HG02973 (cell line): ENCODE measurements around the gene NRP1.

Source experiments
- ATAC-seq: cut with Tn5 transposase; IDR thresholded peaks from one replicate; pipeline ENCODE4 v1.9.1; 2021; ENCODE audit warnings: moderate library complexity; ENCODE audit not compliant: unreplicated experiment

The NRP1 gene

GRCh38 chr10:33267708-33268107 is 66.8 kb downstream of the NRP1 start:
- ATAC-seq = no peak

GRCh38 chr10:33265621-33266020 is 68.8 kb downstream of the NRP1 start:
- no peak for ATAC-seq

DNA sequence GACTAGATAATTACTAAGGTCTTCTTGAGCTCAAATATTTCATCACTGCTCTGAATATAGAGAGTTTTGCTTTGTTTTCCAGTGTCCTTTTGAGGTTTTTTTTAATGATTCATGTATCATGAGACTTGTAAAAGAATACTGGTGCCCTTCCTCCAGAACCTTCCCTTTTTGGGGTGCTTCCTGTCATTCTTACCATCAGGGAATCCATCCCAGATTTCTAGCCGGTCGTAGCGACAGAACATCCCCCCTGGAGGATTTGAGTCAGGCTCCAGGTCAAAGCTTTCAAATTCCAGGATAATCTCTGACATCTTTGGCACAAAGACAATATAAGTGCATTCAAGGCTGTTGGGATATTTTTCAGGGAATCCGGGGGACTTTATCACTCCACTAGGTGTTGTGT is 71.0 kb downstream of the NRP1 start:
- no peak for ATAC-seq

DNA sequence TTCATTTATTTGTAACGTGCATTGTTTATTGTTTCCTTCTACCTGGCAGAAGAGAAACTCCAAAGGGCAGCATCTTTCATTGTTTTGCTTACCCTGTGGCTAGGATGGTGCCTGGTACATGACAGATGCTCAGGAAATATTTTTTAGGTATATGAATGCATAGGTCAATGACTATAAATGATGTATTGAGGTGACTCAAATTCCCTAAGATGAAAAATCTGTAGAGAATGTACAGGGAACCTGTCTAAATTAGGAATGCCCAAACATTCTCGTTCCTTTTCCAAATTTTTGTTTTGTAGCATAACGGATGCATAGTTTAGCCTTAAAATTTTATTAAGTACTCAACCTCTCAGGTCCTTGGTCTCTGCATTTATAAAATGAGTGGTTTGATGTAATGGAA is 71.6 kb downstream of the NRP1 start:
- ATAC-seq = no peak

DNA sequence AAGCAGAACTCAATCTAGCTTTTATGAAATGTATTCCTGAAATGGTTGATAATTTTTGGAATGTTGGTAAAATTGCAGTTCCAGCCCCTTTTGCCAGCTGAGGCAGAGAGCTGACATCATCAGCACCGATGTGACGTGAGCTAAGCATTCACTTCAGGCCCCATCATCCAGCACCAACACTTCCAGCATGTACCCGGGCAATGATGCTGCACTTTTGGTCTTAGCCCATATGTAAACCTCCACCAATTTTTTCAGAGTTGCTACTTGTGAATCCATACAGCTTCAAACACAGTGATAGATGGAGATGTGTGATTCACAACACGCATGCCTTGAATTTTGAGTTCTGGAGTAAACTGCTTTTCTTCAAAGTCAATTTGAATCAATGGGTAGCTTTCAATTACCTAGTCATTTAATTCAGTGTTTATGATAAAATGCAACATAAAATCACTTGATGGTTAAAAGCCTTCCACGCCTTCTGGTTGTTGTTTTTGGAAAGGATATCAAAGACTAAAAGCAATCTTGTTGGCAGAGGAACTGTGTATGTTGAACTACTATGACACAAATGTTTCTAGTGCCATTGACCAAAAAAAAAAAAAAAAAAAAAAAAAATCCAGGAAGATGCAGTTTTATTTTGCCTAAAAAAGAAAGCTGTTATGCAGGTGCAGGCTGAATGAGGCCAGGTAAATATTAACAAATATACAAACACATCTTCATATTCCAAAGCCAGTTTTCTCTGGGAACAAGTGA is 73.9 kb downstream of the NRP1 start:
- ATAC-seq = no peak

DNA sequence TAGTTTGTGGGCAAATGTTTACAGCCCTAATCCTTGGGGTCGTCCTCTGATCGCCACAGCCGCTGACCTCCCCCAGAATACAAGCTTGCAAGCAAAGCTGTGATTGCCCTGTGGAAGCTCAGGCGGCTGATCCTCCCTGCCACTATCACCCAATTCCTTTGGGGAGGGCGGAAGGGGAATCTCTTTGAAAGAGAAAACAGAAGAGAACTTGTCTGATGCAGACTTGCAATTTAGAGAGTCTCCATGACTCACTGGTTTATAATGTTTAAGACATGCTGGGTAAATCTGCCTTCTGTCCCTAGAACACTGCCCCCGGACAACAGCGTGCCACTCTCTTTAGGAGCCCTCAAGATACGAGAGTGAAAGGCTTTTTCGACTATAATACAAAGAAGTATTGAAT is 75.5 kb downstream of the NRP1 start:
- no peak for ATAC-seq

DNA sequence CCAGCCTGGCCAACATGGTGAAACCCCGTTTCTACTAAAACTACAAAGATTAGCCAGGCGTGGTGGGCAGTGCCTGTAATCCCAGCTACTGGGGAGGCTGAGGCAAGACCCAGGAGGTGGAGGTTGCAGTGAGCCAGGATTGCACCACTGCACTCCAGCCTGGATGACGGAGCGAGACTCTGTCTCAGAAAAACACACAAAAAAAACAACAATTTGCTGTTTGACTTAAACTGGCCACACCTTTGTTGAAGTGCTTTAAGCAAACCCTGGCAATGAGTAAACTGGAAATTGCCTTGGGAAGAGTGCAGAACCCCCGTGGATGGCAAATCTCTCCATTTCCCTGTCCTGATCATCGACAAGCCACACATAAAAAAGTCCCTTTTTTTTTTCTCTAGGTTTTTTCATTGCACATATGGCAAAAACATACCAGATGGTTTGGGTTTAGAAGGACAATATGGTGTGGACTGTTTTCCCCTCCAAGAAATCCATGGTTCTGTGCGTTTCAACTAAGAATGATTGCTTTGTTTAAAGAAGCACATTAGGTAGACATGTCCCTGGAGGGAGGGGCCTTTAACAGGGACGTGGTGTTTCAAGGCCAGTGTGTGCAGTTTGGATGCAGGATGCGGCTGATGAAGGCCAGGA is 76.9 kb downstream of the NRP1 start:
- no peak for ATAC-seq

DNA sequence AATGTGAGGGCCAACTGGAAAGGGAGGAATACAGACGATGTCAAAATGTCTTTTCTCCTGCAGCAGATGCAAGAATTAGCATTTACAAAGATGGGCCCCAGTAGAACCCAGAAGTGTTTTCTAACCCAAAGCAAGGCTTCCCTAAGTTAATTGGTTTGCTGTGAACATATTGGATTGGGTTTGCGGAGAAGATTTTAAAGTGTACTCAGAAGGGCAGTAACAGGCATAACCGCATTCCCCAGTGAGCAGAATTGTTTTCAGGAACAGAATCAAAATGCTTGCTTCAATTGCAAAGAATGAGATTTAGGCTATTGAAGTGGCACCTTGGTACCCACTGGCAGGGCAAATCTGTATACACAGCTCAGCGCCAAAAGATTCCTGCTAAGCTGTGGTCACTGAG is 78.0 kb downstream of the NRP1 start:
- ATAC-seq = no peak

- no peak for ATAC-seq
These were observed 79.8 kb downstream of the NRP1 start for GRCh38 chr10:33254556-33255160.

- ATAC-seq = no peak
These were observed 81.1 kb downstream of the NRP1 start for GRCh38 chr10:33253411-33253810.

DNA sequence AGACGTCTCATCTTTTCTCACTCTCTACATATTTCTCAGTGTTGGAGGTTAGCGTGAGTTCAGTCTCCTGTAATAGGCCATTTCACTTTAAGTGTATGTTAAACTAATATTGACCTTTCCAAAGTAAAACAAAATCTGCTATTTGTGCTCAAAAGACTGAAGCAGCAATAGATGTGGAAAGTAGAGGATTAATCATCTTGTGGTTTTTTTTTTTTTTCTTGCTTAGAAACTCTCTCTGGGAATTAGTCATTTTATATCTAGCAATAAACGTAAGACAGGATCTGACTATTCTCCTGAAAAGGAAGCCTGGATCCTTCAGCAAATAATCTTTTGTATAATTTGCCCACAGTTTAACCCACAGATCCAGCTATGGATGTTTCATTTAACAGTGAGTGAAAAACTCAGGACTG is 81.7 kb downstream of the NRP1 start:
- ATAC-seq = no peak

DNA sequence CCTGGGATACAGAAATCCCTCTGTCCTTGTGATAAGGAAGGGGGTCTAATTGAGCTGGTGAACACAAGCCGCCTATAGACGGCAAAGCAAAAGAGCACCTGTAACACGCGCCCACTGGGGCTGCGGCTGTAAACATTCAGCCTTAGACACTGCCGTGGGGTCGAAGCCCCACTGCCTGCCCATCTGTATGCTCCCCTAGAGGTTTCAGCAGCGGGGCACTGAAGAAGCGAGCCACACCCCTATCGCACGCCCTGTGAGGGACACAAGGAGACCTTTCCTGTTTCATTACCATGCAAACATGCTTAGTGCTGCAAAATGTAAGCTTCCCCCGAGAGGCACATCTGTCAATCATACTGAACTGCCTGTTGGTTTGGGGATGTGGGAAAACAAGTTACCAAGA is 82.1 kb downstream of the NRP1 start:
- no peak for ATAC-seq

GRCh38 chr10:33249659-33250345 is 84.7 kb downstream of the NRP1 start:
- ATAC-seq = no peak

DNA sequence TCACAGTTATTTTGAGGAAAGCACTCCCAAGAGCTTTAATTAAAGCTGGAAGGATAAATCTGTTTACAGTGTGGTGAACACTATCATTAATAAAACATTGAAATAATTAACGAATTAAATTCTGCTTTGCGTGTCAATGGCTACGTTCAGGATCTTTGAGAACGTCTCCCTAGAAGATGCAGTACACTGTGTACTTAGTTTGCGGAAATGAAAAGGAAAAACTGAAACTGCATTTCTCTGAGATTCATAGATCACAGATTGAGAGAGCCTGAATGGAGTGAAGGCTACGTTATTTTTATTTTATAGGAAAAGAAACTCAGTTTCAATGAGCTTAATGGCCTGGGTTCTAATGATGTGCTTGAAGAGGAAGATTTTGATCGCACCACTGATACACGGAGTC is 85.3 kb downstream of the NRP1 start:
- ATAC-seq = no peak

DNA sequence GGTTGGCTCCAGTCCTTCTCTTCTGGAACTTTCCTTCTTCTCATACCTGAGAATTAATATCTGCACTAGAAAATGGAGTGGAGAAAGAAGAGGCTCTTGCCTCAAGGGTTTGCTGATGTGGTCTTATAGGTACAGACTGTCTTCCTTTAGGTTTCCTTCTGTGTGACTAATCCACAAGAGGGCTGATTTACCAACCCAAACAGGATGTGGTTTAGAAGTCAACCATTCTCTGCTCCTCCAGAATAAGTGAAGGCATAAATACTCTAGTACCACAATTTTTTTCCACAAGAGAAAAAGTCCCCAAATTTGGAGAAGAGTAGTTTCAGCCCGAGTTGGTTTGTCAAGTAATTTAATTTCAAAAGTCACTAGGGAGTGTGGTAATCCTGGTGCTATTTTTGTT is 85.8 kb downstream of the NRP1 start:
- peak; percentile 63 for ATAC-seq

DNA sequence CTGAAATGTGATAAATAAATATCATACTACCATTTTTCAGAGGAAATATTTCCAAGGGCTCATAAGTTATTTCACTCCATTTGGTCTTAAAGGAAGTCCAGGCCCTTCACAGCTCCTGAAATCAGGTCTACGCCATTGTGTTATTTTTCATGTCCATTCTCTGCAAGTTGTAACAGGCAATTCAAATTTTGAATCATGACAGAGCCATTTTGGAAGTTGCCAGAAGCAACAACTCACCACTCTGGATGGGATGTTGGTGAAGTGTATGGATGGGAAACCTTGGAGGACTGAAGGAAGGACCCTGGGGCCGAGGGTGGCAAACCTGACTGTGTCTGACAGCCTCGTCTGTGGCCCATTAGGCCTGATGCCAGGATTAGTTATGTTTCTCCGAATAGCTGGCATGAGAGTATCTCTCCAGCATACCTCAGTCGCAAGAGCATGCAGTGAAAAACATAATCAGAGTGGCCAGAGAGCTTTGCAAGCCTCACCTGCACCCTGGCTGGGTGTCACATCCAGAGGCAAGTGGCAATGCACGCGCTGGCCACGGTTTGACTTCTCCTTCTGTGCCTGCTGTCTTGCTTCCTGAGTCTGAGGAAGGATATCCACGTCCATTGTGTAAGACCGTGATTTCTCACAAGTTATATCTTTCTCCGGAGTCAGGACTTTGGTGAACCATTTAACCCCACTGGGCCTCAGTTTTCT is 87.1 kb downstream of the NRP1 start:
- no peak for ATAC-seq

GRCh38 chr10:33245343-33245742 is 89.1 kb downstream of the NRP1 start:
- no peak for ATAC-seq

DNA sequence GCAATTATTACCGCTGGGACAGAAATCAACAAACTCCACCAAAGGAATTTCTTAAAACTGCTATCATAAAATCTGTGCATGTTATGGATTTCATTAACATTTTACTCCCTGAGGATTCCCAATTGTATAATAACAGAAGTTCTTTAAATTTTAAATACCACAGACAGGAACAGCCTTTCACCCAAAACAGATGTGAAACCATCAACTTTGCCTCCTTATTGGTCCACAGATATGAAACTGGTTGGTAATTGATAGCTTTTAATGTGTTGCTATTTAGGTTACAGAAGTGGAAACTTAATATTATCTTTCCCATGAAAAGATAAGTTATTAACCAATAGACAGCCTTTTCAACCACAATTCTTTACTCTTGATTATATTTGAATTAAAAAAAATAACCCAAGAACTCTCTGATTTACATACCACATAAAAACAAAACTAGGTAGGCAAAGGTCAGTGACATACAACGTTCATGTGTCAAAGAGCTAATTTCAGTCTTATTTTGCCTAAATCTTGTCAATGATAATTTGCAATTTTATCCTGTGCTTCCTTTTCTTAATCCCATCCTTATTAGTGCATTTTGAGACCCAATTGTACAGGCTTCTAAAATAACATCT is 90.0 kb downstream of the NRP1 start:
- no peak for ATAC-seq

DNA sequence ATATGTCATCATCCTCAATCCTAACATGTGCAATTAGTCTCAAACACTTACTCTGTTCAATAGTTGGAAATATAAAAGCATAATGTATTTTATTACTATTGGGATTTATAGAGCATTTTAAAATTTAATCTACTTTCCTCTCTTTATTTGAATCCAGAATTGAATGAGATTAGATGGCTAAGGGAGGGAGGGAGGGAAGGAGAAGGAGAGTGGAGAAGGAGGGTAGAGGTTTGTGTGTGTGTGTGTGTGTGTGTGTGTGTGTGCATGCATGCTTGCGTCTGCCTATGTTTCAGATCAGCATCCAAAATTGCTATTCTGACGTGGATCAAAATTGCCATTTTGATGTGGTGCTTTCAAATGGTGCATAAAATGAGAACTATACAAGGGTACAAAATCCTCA is 90.8 kb downstream of the NRP1 start:
- ATAC-seq = no peak

GRCh38 chr10:33242931-33243330 is 91.5 kb downstream of the NRP1 start:
- no peak for ATAC-seq

GRCh38 chr10:33241351-33241750 is 93.1 kb downstream of the NRP1 start:
- no peak for ATAC-seq
